Peyer's patch (tissue), 4 donors: ENCODE results near the gene FFAR3. TPM values are rescaled to one million over a fixed set of nuclear protein-coding genes. Genes with fewer than 3 reads are reported as not detected.
"Not testable (repeated sequence)": the region's sequence is repeated elsewhere in the genome, so short reads cannot be mapped to it uniquely, and the experiment has no call there.

ENCODE experiments used
- DNase-seq, 3 donors: peaks; one replicate each; pipeline ENCODE4 v3.0.0-alpha.2; 2017 to 2019
- H3K27ac ChIP-seq, 4 donors: fragments of 200-600 bp; sonication (generic); one replicate each; pipeline ENCODE4 v1.5.1; 2016 to 2019
- H3K27me3 ChIP-seq, 2 donors: fragments of 200-600 bp; sonication (generic); one replicate each; pipeline ENCODE4 v1.5.1; 2019
- H3K36me3 ChIP-seq, 3 donors: fragments of 200-600 bp; sonication (generic); one replicate each; pipeline ENCODE4 v1.5.1; 2016 to 2019
- H3K4me1 ChIP-seq, 4 donors: fragments of 200-600 bp; sonication (generic); one replicate each; pipeline ENCODE4 v1.5.1; 2016 to 2019
- H3K4me3 ChIP-seq, 4 donors: fragments of 200-600 bp; sonication (generic); 1 replicate in 3 of 4; 2 replicates in 1 of 4; pipeline ENCODE4 v1.5.1; 2016 to 2019; ENCODE audit warnings: mild to moderate bottlenecking in 1 of 4
- H3K9me3 ChIP-seq, 4 donors: fragments of 200-600 bp; sonication (generic); one replicate each; pipeline ENCODE4 v1.5.1; 2016 to 2019; ENCODE audit warnings: mild to moderate bottlenecking in 1 of 4
- CTCF ChIP-seq, 6 experiments: fragments of 450-650 bp in 4 of 6; fragments of 200-600 bp in 2 of 6; sonication (generic) in 1 of 6; IDR thresholded peaks; one replicate each; pipeline ENCODE4 v1.5.1; 2017 to 2019; ENCODE audit warnings: antibody characterized with exemption in 6 of 6, mild to moderate bottlenecking in 3 of 6, moderate library complexity in 1 of 6
- POLR2A ChIP-seq, 2 donors: fragments of 450-650 bp; IDR thresholded peaks; one replicate each; pipeline ENCODE4 v1.5.1; 2017; ENCODE audit warnings: antibody characterized with exemption in 2 of 2, mild to moderate bottlenecking in 2 of 2, moderate library complexity in 2 of 2
- total RNA-seq, 4 donors: library from RNA; depleted of rRNA; stranded (reverse); fragments of >200 nt; gene quantifications; one replicate each; pipeline ENCODE4 v1.1.0, GENCODE V29; 2016

The FFAR3 gene
- total RNA-seq, 4 donors from 2014 or later, result 1.1 TPM; not detected in 3

GRCh38 chr19:35399948-35400772, 41.9 kb downstream of the FFAR3 start:
- DNase-seq, result peak in 1 of 3 donors; percentile 23
- H3K9me3 ChIP-seq, result no peaks in the 10 kb centered on the region
- H3K27me3 ChIP-seq, result no peaks in the 10 kb centered on the region
- H3K4me1 ChIP-seq, result peaks cover 0 to 5% (median 0%) of the 10 kb centered on the region in 4 donors
- H3K36me3 ChIP-seq, result no peaks in the 10 kb centered on the region
- no peak overlapping the region for H3K27ac ChIP-seq
- no peak for TF ChIP-seq CTCF (IDR thresholded peaks at IDR 0.05)
- no peak for TF ChIP-seq POLR2A (IDR thresholded peaks at IDR 0.05)
- no peak overlapping the region for H3K4me3 ChIP-seq

DNA sequence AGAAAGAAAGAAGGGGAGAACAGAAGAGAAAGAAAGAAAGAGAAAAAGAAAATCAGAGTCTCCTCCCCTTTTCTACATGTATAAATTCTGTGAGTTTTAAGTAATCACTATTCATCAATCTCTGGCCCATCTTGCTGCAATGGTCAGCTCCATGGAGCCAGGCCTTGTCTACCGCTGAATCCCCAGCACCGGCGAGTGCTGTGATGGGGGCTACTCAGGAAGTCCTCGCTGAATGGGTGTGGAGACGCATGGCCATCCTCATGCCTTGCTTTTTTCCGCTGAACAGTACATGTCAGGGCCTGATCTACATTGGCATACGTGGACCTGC, 42.5 kb downstream of the FFAR3 start:
- H3K36me3 ChIP-seq, result no peaks in the 10 kb centered on the region
- TF ChIP-seq CTCF (IDR thresholded peaks at IDR 0.05), result no peak
- TF ChIP-seq POLR2A (IDR thresholded peaks at IDR 0.05), result no peak
- no peak overlapping the region for H3K4me3 ChIP-seq
- no peak overlapping the region for H3K27ac ChIP-seq
- H3K4me1 ChIP-seq, result peaks cover 0 to 2% (median 0%) of the 10 kb centered on the region in 4 donors
- no peaks in the 10 kb centered on the region for H3K27me3 ChIP-seq
- peak in 1 of 3 donors; percentile 25 for DNase-seq
- H3K9me3 ChIP-seq, result no peaks in the 10 kb centered on the region

DNA sequence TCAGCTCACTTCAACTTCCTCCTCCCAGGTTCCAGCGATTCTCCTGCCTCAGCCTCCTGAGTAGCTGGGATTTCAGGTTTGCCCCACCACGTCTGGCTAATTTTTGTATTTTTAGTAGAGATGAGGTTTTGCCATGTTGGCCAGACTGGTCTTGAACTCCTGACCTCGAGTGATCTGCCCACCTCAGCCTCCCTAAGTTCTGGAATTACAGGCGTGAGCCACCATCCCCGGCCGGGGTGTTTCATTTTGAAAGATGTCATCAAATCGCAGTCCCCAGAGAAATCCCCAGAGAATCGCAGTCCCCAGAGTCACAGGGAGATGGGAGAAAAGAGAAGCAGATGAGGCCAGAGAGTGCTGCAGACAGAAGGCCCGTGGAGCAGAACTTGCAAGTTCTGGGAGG, 43.2 kb downstream of the FFAR3 start:
- not testable (repeated sequence) for H3K4me3 ChIP-seq, H3K36me3 ChIP-seq, H3K27ac ChIP-seq, H3K9me3 ChIP-seq, H3K4me1 ChIP-seq, H3K27me3 ChIP-seq
- peak in 1 of 3 donors; percentile 13 for DNase-seq

GRCh38 chr19:35403116-35403760, 45.0 kb downstream of the FFAR3 start:
- H3K27me3 ChIP-seq, result no peaks in the 10 kb centered on the region
- H3K4me1 ChIP-seq, result no peaks in the 10 kb centered on the region
- no peak overlapping the region for H3K4me3 ChIP-seq
- no peak overlapping the region for H3K27ac ChIP-seq
- TF ChIP-seq CTCF (IDR thresholded peaks at IDR 0.05), result no peak
- no peak for TF ChIP-seq POLR2A (IDR thresholded peaks at IDR 0.05)
- H3K9me3 ChIP-seq, result no peaks in the 10 kb centered on the region
- DNase-seq, result peak in 1 of 3 donors; percentile 32
- H3K36me3 ChIP-seq, result no peaks in the 10 kb centered on the region

GRCh38 chr19:35404879-35405622, 46.8 kb downstream of the FFAR3 start:
- Histone ChIP-seq H3K36me3 (no peaks in the 10 kb centered on the region), H3K27ac (no peak overlapping the region), H3K4me1 (no peaks in the 10 kb centered on the region), H3K4me3 (no peak overlapping the region), H3K9me3 (no peaks in the 10 kb centered on the region), H3K27me3 (no peaks in the 10 kb centered on the region)
- no peak for TF ChIP-seq POLR2A (IDR thresholded peaks at IDR 0.05)
- no peak for TF ChIP-seq CTCF (IDR thresholded peaks at IDR 0.05)
- peak in 1 of 3 donors; percentile 63 for DNase-seq

GRCh38 chr19:35407619-35408018, 49.4 kb downstream of the FFAR3 start:
- H3K27ac ChIP-seq, result no peak overlapping the region
- H3K4me1 ChIP-seq, result no peaks in the 10 kb centered on the region
- TF ChIP-seq CTCF (IDR thresholded peaks at IDR 0.05) (no peak), POLR2A (IDR thresholded peaks at IDR 0.05) (no peak)
- no peak overlapping the region for H3K4me3 ChIP-seq
- no peaks in the 10 kb centered on the region for H3K9me3 ChIP-seq
- no peaks in the 10 kb centered on the region for H3K36me3 ChIP-seq
- DNase-seq, result peak in 1 of 3 donors; percentile 13
- no peaks in the 10 kb centered on the region for H3K27me3 ChIP-seq
